Stimulated activated CD8-positive, alpha-beta memory T cell treated with anti-CD3 and anti-CD28 coated beads, Interleukin-2, amount 100 ng/mL, for 48 hours (primary cell): ENCODE results near the gene FAH.
"Not testable (repeated sequence)": the region's sequence is repeated elsewhere in the genome, so short reads cannot be mapped to it uniquely, and the experiment has no call there.

Experiments
- DNase-seq, 2 donors: peaks; one replicate each; pipeline ENCODE4 v3.0.0-alpha.2; 2020; ENCODE audit warnings: low read depth in 2 of 2

FAH gene

DNA sequence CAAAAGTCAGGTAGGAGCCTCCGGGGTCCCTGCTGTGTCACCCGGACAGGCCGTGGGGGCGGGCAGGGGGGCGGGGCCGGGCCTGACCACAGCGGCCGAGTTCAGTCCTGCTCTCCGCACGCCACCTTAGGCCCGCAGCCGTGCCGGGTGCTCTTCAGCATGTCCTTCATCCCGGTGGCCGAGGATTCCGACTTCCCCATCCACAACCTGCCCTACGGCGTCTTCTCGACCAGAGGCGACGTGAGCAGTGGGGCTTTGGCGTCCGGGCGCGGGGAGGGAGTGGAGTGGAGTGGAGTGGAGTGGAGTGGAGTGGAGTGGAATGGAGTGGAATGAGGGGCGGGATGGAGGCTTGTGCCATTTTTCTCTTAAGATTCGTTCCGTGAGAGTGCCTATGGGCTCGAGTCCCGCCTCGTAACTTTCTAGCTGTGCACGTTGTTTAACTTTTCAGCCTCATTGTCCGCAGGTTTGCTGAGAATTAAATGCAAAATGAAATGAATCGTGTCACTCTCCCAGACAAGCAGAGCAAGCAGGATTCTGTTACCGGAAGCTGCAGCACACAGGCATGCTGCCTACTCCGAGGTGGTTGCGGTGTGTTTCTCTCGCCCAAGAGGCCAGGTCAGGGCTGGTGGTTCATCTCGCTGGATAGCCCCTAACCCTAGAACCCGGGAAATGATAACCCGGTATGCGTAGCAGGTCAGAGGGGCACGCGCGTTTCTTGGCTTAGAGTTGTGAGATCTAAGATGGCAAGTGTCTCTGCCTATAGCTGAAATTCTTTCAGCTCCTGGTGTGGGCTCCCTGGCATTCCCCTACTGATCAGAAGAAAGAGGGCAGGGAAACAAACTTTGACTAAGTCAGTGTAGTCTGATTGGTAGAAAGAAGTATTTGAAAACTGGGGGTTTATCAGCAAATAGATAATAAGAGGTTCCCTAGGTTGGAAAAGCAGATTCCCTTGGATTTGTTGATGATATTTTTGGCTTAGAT lies at the start of gene FAH:
TSS of gene FAH (plus strand) at position 104 of the 981 bp plus-strand sequence. CDS start at position 160, 56 bp downstream.
- DNase-seq: peak; percentile 21 to 24

DNA sequence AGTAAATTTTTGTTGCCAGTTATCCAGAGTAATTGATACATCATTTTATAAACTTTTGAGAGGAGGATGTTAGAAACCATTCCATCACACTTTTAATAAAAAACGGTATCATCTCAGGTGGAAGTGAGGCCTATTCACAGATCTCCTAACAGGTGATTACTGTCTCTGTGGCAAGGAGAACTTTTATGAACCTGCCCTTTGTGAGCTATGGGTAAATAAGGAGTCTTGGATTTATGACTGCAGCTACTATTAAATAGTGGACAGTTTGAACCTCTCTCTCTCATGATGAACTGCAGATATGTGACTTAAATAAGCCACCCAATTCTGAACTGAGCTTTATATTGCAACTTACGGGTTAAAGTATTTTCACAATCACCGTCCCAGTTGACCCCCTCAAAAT lies 47.6 kb upstream of the FAH start:
- no peak for DNase-seq

DNA sequence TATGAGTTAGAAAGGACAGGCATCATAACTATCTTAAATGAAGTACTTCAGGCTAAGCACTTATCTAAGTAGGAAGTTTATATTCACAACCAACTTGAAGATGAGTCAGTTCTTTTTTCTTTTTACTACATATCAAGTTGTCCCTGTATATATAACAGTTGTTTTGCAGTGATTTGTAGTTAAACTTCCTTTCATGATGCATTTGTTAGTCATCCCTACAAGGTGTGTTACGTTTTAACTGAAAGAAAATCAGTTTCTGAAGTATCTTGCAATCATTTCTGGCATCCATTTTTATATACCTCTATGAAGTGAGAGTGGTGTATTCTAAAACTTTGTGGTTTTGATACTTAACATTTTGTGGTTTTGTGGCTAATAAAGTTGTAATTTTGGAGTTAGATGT lies 47.2 kb upstream of the FAH start:
- no peak for DNase-seq

- no peak for DNase-seq
Observed at GRCh38 chr15:80106051-80106450, 46.7 kb upstream of the FAH start.

- DNase-seq: no peak
Observed at GRCh38 chr15:80107204-80107603, 45.6 kb upstream of the FAH start.

DNA sequence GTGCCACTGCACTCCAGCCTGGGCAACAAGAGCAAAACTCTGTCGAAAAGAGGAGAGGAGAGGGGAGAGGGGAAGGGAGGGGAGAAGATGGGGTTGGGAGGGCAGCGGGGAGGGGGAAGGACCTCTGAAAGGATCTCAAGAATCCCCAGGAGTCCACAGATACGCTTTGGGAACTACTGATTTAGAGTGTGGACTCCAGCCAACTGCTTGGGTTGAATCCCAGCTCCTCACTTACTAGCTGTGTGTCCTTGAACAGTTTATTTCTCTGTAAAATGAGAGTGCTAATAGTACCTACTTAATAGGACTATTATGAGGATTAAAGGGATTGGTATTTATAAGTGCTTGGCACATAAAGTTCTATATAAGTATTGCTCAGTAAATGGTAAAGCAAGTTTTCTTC lies 45.0 kb upstream of the FAH start:
- DNase-seq: no peak

GRCh38 chr15:80109388-80109787 lies 43.4 kb upstream of the FAH start:
- no peak for DNase-seq

GRCh38 chr15:80110920-80111319 lies 41.9 kb upstream of the FAH start:
- no peak for DNase-seq

DNA sequence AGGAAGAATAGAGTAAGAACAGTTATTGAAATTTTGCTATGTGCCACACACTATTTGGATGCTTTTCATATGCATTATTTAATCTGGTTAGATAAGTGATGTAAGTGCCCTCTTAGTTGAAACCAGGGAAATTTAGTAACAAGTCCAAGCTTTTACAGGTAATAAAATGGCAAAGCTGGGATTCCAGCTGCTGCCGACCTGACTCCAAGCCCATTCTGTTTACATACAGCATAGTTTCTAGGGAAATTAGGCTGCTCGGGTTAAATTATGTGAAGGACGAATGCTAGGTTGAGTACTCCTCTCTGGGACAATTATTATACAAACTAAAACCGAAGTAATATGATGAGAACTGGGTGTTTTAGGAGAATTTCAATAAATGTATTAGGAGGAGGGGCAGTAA lies 38.7 kb upstream of the FAH start:
- no peak for DNase-seq

GRCh38 chr15:80115021-80115420 lies 37.8 kb upstream of the FAH start:
- no peak for DNase-seq

GRCh38 chr15:80118956-80119355 lies 33.8 kb upstream of the FAH start:
- DNase-seq: no peak

- no peak for DNase-seq
Observed at GRCh38 chr15:80120636-80121035, 32.2 kb upstream of the FAH start.

GRCh38 chr15:80121546-80121945 lies 31.3 kb upstream of the FAH start:
- no peak for DNase-seq

GRCh38 chr15:80123034-80123433 lies 29.8 kb upstream of the FAH start:
- no peak for DNase-seq

DNA sequence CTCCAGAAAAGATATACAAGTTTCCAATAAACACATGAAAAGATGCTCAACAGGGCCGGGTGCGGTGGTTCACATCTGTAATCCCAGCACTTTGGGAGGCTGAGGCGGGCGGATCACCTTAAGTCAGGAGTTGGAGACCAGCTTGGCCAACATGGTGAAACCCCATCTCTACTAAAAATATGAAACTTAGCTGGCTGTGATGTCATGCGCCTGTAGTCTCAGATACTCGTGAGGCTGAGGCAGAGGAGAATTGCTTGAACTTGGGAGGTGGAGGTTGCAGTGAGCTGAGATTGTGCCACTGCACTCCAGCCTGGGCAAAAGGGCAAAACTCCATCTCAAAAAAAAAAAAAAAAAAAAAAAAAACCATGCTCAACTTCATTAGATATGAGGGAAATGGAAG lies 25.5 kb upstream of the FAH start:
- DNase-seq: not testable (repeated sequence)

GRCh38 chr15:80127911-80128310 lies 24.9 kb upstream of the FAH start:
- DNase-seq: no peak

DNA sequence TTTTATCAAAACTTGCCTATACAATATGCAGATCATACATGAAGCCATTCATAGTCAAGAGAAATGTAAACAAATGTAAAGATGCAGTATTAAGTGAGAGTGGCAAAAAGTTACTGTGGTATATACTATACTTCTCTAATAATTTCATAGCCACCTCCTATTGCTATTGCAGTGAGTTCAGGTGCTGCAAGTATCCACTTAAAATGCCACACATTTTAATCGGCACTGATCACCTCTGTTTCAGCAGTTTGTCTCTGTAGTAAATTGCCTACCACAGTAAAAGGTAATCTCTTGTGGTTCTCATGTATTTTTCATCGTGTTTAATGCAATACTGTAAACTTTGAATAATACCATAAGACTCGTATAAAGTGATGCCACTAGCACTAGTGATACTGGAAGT lies 20.4 kb upstream of the FAH start:
- DNase-seq: no peak

DNA sequence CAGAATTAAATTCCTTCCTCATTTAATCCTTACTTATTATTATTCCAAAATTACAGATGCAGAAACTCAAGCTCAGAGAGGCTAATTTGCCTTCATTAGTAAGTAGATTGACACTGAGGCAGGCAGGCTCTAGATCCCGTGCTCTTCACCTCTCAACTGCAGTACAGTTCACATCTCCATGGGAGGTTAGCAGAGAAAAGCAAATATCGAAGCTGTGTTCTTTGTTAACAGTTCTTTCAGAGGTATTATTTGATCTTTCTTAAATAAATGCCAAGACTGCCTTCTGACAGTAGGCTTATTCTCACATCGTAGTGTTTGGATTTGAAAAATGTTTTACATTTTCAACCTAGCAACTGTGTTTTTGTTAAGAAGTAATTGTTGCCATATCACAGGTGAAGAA lies 15.9 kb upstream of the FAH start:
- DNase-seq: no peak

DNA sequence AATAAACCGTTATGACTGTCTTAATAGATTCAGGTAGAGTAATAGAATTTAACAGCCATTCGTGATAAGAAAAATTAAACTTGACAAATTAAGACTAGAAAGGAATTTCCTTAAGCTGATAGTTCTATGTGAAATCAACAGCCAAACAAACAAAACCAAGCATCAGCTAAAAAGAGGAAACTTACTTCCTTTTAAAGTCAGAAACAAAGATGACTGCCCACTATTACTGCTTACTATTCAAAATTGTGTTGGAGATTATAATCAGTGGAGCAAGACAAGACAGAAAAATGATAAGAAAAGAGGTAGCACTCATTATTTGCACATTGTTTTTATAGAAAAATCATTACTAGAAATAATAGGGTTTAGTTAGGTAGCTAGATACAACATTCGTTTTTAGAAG lies 13.8 kb upstream of the FAH start:
- no peak for DNase-seq

GRCh38 chr15:80140909-80141308 lies 11.9 kb upstream of the FAH start:
- no peak for DNase-seq

GRCh38 chr15:80141916-80142598 lies 10.7 kb upstream of the FAH start:
- no peak for DNase-seq

DNA sequence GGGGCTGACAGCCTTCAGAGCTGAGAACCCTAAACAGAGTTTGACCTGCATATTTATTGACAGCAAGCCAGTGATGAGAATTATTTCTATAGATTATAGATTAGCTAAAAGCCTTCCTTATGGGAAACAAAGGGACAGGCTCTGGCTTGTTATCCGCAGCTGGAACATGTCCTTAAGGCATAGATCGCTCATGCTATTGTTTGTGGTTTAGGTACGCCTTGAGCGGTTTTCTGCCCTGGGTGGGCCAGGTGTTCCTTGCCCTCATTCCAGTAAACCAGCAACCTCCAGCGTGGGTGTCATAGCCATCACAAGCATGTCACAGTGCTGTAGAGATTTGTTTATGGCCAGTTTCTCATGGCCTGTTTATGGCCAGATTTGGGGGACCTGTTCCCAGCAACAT lies 10.2 kb upstream of the FAH start:
- DNase-seq: no peak

- no peak for DNase-seq
Observed at GRCh38 chr15:80151148-80151547, 1.7 kb upstream of the FAH start.
